ENCODE measurements around the gene BAIAP2.

DNA sequence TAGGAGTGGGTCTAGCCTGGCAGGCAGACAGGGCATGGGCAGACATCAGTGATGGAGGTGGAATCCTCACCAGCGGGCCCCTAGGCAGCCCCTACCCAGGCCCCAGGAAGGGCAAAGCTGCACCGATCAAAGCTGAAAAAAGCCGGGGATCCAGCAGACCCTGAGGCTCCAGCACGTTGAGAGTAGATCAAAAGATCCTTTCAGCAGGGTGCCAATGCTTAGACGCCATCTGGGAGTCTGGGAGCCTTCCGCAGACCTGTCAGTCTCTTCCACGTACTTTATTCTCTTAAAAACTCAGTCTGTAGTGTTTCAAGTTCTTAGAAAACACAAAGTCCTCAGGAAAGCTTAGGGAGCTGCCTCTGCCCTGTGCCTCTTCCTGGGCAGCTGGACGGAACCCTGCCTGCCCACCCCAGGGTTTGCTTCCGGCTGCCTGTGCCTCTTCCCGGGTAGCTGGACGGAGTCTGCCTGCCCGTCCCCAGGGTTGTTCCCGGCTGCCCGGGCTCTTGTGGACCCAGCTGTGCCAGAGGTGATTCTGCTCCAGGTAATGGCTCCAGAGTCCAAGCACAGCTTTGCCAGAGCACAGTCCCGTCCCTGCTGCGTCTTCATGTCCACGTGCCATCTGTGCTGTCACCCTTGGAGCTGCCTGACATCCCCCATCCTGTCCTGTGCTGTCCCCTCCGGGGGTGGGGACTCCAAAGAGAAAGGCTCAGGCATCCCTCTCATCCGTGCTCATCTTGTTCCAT is 79.6 kb downstream of the BAIAP2 start:
- TF ChIP-seq, protein P1, sequence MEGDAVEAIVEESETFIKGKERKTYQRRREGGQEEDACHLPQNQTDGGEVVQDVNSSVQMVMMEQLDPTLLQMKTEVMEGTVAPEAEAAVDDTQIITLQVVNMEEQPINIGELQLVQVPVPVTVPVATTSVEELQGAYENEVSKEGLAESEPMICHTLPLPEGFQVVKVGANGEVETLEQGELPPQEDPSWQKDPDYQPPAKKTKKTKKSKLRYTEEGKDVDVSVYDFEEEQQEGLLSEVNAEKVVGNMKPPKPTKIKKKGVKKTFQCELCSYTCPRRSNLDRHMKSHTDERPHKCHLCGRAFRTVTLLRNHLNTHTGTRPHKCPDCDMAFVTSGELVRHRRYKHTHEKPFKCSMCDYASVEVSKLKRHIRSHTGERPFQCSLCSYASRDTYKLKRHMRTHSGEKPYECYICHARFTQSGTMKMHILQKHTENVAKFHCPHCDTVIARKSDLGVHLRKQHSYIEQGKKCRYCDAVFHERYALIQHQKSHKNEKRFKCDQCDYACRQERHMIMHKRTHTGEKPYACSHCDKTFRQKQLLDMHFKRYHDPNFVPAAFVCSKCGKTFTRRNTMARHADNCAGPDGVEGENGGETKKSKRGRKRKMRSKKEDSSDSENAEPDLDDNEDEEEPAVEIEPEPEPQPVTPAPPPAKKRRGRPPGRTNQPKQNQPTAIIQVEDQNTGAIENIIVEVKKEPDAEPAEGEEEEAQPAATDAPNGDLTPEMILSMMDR (IDR thresholded peaks at IDR 0.05; ENCODE audit: extremely low read depth in 1 of 2, insufficient read depth in 1 of 2, low read depth in 1 of 2, low read length in 2 of 2) = no peak
- TF ChIP-seq POLR2A (IDR thresholded peaks at IDR 0.05; ENCODE audit: low read depth, low read length) = no peak
- no peak for TF ChIP-seq POLR2AphosphoS5 (IDR thresholded peaks at IDR 0.05; ENCODE audit: insufficient read depth, low read depth, low read length)
- TF ChIP-seq EZH2 (IDR thresholded peaks at IDR 0.05; ENCODE audit: borderline replicate concordance, low read depth, low read length, severe bottlenecking) = no peak
- no peak for TF ChIP-seq MYC (IDR thresholded peaks at IDR 0.05; ENCODE audit: low read depth, low read length)

Data from endothelial cell of umbilical vein (primary cell).